H9 (cell line): ENCODE results near the gene DKKL1. TPM values are rescaled to one million over a fixed set of nuclear protein-coding genes. Genes with fewer than 3 reads are reported as not detected.

Experiments
- DNase-seq: peaks from one replicate; pipeline ENCODE4 v3.0.0-alpha.2; 2017
- H2AFZ ChIP-seq: one replicate; pipeline ENCODE4 v1.6.1; 2013; ENCODE audit warnings: mild to moderate bottlenecking, low read length, control low read depth, moderate library complexity
- H2AK5ac ChIP-seq: 2 replicates; pipeline ENCODE4 v1.6.1; 2013; ENCODE audit warnings: low read length, control low read depth, mixed read lengths; ENCODE audit not compliant: insufficient read length
- H2BK120ac ChIP-seq: one replicate; pipeline ENCODE4 v1.6.1; 2013; ENCODE audit warnings: low read depth, mild to moderate bottlenecking, low read length, control low read depth, inconsistent platforms; ENCODE audit not compliant: poor library complexity, severe bottlenecking
- H2BK12ac ChIP-seq: 2 replicates; pipeline ENCODE4 v1.6.1; 2013; ENCODE audit warnings: low read length, control low read depth, mixed read lengths, low read depth; ENCODE audit not compliant: insufficient read length
- H2BK15ac ChIP-seq: 2 replicates; pipeline ENCODE4 v1.6.1; 2013; ENCODE audit warnings: low read depth, low read length, control low read depth
- H2BK20ac ChIP-seq: one replicate; pipeline ENCODE4 v1.6.1; 2013; ENCODE audit warnings: low read depth, mild to moderate bottlenecking, low read length, control low read depth, inconsistent platforms; ENCODE audit not compliant: poor library complexity, severe bottlenecking
- H2BK5ac ChIP-seq: 2 replicates; pipeline ENCODE4 v1.6.1; 2013; ENCODE audit warnings: low read length, control low read depth, mixed read lengths; ENCODE audit not compliant: insufficient read length
- H3K14ac ChIP-seq: 2 replicates; pipeline ENCODE4 v1.6.1; 2013; ENCODE audit warnings: low read length, control low read depth; ENCODE audit not compliant: insufficient read depth
- H3K18ac ChIP-seq: 2 replicates; pipeline ENCODE4 v1.6.1; 2013; ENCODE audit warnings: low read depth, mild to moderate bottlenecking, mixed read lengths, low read length, control low read depth; ENCODE audit not compliant: insufficient read length
- H3K23ac ChIP-seq: 2 replicates; pipeline ENCODE4 v1.6.1; 2013; ENCODE audit warnings: low read length, control low read depth, mixed read lengths, low read depth; ENCODE audit not compliant: insufficient read length
- H3K23me2 ChIP-seq: 2 replicates; pipeline ENCODE4 v1.6.1; 2013; ENCODE audit warnings: low read depth, mild to moderate bottlenecking, mixed read lengths, low read length, control low read depth; ENCODE audit not compliant: insufficient read length, poor library complexity, severe bottlenecking
- H3K27ac ChIP-seq: 2 replicates; pipeline ENCODE4 v1.5.1; 2013; ENCODE audit warnings: low read length, control low read depth, mixed read lengths, low read depth; ENCODE audit not compliant: insufficient read length
- H3K27me3 ChIP-seq: 2 replicates; pipeline ENCODE4 v1.6.1; 2013; ENCODE audit warnings: low read length, control low read depth, inconsistent platforms; ENCODE audit not compliant: insufficient read depth
- H3K4ac ChIP-seq: 2 replicates; pipeline ENCODE4 v1.6.1; 2013; ENCODE audit warnings: low read depth, mild to moderate bottlenecking, control low read depth, inconsistent platforms, low read length, moderate library complexity
- H3K4me1 ChIP-seq: 2 replicates; pipeline ENCODE4 v1.6.1; 2013; ENCODE audit warnings: low read length, control low read depth, inconsistent platforms; ENCODE audit not compliant: insufficient read depth
- H3K4me2 ChIP-seq: 2 replicates; pipeline ENCODE4 v1.6.1; 2013; ENCODE audit warnings: low read length, control low read depth, mixed read lengths; ENCODE audit not compliant: insufficient read length, insufficient read depth
- H3K56ac ChIP-seq: 2 replicates; pipeline ENCODE4 v1.6.1; 2013; ENCODE audit warnings: low read depth, mild to moderate bottlenecking, mixed read lengths, low read length, control low read depth; ENCODE audit not compliant: insufficient read length
- H3K79me1 ChIP-seq: 2 replicates; pipeline ENCODE4 v1.6.1; 2013; ENCODE audit warnings: low read depth, mild to moderate bottlenecking, moderate library complexity, low read length, control low read depth, inconsistent platforms; ENCODE audit not compliant: insufficient read depth, poor library complexity, severe bottlenecking
- H3K79me2 ChIP-seq: 2 replicates; pipeline ENCODE4 v1.6.1; 2013; ENCODE audit warnings: low read length, control low read depth, inconsistent platforms; ENCODE audit not compliant: insufficient read depth
- H3K9ac ChIP-seq: 2 replicates; pipeline ENCODE4 v1.6.1; 2013; ENCODE audit warnings: low read length, control low read depth, mixed read lengths; ENCODE audit not compliant: insufficient read length; ENCODE audit errors: extremely low read depth
- H3K9me3 ChIP-seq: one replicate; pipeline ENCODE4 v1.6.1; 2013; ENCODE audit warnings: low read depth, low read length, inconsistent platforms; ENCODE audit not compliant: control insufficient read depth
- H3T11ph ChIP-seq: one replicate; pipeline ENCODE4 v1.6.1; 2013; ENCODE audit warnings: mild to moderate bottlenecking, low read length, control low read depth, inconsistent platforms
- H4K20me1 ChIP-seq: one replicate; pipeline ENCODE4 v1.6.1; 2013; ENCODE audit not compliant: control insufficient read depth, insufficient read length, insufficient read depth
- H4K5ac ChIP-seq: 2 replicates; pipeline ENCODE4 v1.6.1; 2013; ENCODE audit warnings: low read depth, mild to moderate bottlenecking, mixed read lengths, low read length, control low read depth; ENCODE audit not compliant: insufficient read length
- H4K8ac ChIP-seq: replicated peaks from 2 replicates; pipeline ENCODE4 v1.6.1; 2013; ENCODE audit warnings: low read length, control low read depth, mixed read lengths, low read depth; ENCODE audit not compliant: insufficient read length
- H4K91ac ChIP-seq: 2 replicates; pipeline ENCODE4 v1.6.1; 2013; ENCODE audit warnings: low read depth, mild to moderate bottlenecking, moderate library complexity, mixed read lengths, low read length, control low read depth; ENCODE audit not compliant: insufficient read length
- H3K27ac Mint-ChIP-seq, 3 experiments: 2 replicates in 2 of 3; 3 replicates in 1 of 3; pipeline ENCODE4 v1.8.0; 2020 to 2021; ENCODE audit warnings: mixed read lengths in 3 of 3, mild to moderate bottlenecking in 1 of 3, moderate library complexity in 1 of 3
- H3K27me3 Mint-ChIP-seq: 2 replicates; pipeline ENCODE4 v1.8.0; 2021; ENCODE audit warnings: low read depth, mild to moderate bottlenecking, moderate library complexity, mixed read lengths
- H3K36me3 Mint-ChIP-seq, 3 experiments: 2 replicates in 2 of 3; 3 replicates in 1 of 3; pipeline ENCODE4 v1.8.0; 2020 to 2021; ENCODE audit warnings: low read depth in 3 of 3, mixed read lengths in 3 of 3; ENCODE audit not compliant: insufficient read depth in 1 of 3
- H3K4me1 Mint-ChIP-seq, 2 experiments: 2 replicates each; pipeline ENCODE4 v1.8.0; 2020; ENCODE audit warnings: mixed read lengths in 2 of 2
- H3K4me3 Mint-ChIP-seq, 2 experiments: 2 replicates in 1 of 2; 3 replicates in 1 of 2; pipeline ENCODE4 v1.8.0; 2020 to 2021; ENCODE audit warnings: mild to moderate bottlenecking in 2 of 2, mixed read lengths in 2 of 2, moderate library complexity in 1 of 2
- H3K9me3 Mint-ChIP-seq, 2 experiments: 2 replicates in 1 of 2; 3 replicates in 1 of 2; pipeline ENCODE4 v1.8.0; 2020; ENCODE audit warnings: mild to moderate bottlenecking in 2 of 2, mixed read lengths in 2 of 2, moderate library complexity in 1 of 2
- WGBS: extraction: QIAGEN DNeasy Blood & Tissue Kit; methylation state at CpG from one replicate; pipeline ENCODE4 v1.1.7; 2013; ENCODE audit warnings: missing lambda C conversion rate, low lambda C conversion rate, mixed read lengths; ENCODE audit not compliant: insufficient read length; ENCODE audit errors: extremely low coverage; 5-methylcytosine and 5-hydroxymethylcytosine counted together
- total RNA-seq: library from RNA; stranded (reverse); gene quantifications from 2 replicates; pipeline ENCODE4 v1.2.1, GENCODE V29; 2021
- TF ChIP-seq, protein P1 (sequence below): fragments of 200-600 bp; sonication (generic); conservative IDR thresholded peaks from 3 replicates; pipeline ENCODE4 v1.8.0; 2021; ENCODE audit warnings: antibody characterized with exemption, mild to moderate bottlenecking

The DKKL1 gene
- total RNA-seq, 1 experiment from 2014 or later = 3.5 TPM

DNA sequence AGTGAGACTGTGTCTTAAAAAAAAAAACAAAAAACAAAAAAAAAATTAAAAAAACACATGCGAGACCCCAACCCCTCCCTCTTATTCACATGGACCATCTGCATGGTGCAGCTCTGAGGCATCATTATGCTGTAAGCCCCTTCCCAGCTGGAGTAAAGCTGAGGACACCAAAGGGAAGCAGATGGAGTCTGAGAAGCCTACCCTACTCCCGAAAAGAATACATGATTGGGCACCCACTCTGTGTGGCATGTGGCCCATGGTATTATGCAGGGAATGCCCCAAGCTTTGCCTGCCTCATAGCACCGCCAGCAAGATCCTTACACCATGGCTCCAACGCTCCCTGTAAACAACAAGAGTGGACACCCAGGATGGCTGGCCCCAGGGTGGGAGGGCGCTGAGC, 54.8 kb downstream of the DKKL1 start:
- Histone ChIP-seq H3T11ph (no peak overlapping the region), H3K14ac (no peak overlapping the region), H4K5ac (no peak overlapping the region), H3K23me2 (peaks cover 13% of the 10 kb centered on the region), H2BK15ac (no peak overlapping the region), H3K4me2 (no peak overlapping the region), H3K4ac (no peak overlapping the region), H3K9ac (no peak overlapping the region), H2BK120ac (no peak overlapping the region), H3K27me3 (peaks cover 16% of the 10 kb centered on the region; the same call in 1 of the 2 replicates), H2BK5ac (no peak overlapping the region), H3K9me3 (no peaks in the 10 kb centered on the region), H2AK5ac (no peak overlapping the region), H3K79me2 (no peaks in the 10 kb centered on the region), H4K91ac (no peak overlapping the region), H3K56ac (no peak overlapping the region), H2BK12ac (no peak overlapping the region), H3K23ac (no peak overlapping the region), H2BK20ac (no peak overlapping the region), H4K8ac (no peak overlapping the region), H4K20me1 (no peaks in the 10 kb centered on the region), H3K4me1 (no peaks in the 10 kb centered on the region; the same call in 1 of the 2 replicates), H3K27ac (no peak overlapping the region), H3K18ac (no peak overlapping the region), H2AFZ (no peak overlapping the region), H3K79me1 (no peaks in the 10 kb centered on the region)
- H3K9me3 Mint-ChIP-seq = peaks cover 0 to 9% of the 10 kb centered on the region in 2 experiments; a peak in 2 of 5 replicates
- TF ChIP-seq, protein P1, sequence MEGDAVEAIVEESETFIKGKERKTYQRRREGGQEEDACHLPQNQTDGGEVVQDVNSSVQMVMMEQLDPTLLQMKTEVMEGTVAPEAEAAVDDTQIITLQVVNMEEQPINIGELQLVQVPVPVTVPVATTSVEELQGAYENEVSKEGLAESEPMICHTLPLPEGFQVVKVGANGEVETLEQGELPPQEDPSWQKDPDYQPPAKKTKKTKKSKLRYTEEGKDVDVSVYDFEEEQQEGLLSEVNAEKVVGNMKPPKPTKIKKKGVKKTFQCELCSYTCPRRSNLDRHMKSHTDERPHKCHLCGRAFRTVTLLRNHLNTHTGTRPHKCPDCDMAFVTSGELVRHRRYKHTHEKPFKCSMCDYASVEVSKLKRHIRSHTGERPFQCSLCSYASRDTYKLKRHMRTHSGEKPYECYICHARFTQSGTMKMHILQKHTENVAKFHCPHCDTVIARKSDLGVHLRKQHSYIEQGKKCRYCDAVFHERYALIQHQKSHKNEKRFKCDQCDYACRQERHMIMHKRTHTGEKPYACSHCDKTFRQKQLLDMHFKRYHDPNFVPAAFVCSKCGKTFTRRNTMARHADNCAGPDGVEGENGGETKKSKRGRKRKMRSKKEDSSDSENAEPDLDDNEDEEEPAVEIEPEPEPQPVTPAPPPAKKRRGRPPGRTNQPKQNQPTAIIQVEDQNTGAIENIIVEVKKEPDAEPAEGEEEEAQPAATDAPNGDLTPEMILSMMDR = no peak
- H3K4me1 Mint-ChIP-seq = peaks cover 55 to 76% of the 10 kb centered on the region in 2 experiments
- H3K36me3 Mint-ChIP-seq = no peaks in the 10 kb centered on the region; a peak in 1 of 7 replicates
- H3K27ac Mint-ChIP-seq = no peak overlapping the region
- no CpG with 5 or more reads among the region's 5 CpGs for WGBS
- no peak overlapping the region for H3K4me3 Mint-ChIP-seq
- no peak for DNase-seq
- peaks cover 37% of the 10 kb centered on the region for H3K27me3 Mint-ChIP-seq
